GM19438 (cell line): ENCODE results near the gene DRAM2.
"Not testable (repeated sequence)": the region's sequence is repeated elsewhere in the genome, so short reads cannot be mapped to it uniquely, and the experiment has no call there.

Source experiments
- ATAC-seq: cut with Tn5 transposase; IDR thresholded peaks from one replicate; pipeline ENCODE4 v1.9.1; 2021; ENCODE audit warnings: low read depth; ENCODE audit not compliant: unreplicated experiment

Gene DRAM2

DNA sequence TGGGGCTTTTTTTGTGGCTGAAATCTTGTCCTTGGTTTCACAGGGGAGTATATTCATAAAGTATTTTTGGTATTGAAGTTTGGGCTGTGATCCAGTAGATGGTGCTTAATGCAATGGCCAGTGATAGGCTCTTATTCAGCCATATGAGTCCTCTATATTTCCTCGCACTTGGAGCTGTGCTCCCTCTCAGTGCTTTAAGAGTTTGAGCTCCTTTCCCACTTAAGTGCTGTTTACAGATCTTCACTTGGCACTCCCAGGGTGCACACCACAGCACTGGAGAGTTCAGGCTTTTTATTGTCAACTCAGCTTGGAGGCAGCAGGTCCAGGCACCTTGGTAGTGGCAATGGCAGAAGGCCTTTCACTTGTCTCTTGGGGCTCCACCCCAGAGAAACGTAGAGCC lies 54.9 kb downstream of the DRAM2 start:
- no peak for ATAC-seq

- no peak for ATAC-seq
These were observed 57.3 kb downstream of the DRAM2 start for GRCh38 chr1:111082421-111083203.

DNA sequence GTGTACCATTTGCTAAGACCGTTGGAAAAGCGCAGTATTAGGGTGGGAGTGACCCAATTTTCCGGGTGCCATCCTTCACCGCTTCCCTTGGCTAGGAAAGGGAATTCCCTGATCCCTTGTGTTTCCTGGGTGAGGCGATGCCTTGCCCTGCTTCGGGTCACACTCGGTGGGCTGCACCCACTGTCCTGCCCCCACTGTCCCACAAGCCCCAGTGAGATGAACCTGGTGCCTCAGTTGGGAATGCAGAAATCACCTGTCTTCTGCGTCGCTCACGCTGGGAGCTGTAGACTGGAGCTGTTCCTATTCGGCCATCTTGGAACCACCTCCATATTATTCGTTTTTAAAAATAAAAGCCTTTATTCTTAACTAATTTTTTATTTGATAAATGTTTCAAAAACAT lies 60.6 kb downstream of the DRAM2 start:
- not testable (repeated sequence) for ATAC-seq

- ATAC-seq = not testable (repeated sequence)
These were observed 62.6 kb downstream of the DRAM2 start for GRCh38 chr1:111077312-111077711.
